K562 (cell line): Measurements from ENCODE around the gene ALKBH3. TPM values are rescaled to one million over a fixed set of nuclear protein-coding genes. Genes with fewer than 3 reads are reported as not detected.

Experiments
- BCOR ChIP-seq: fragments of 450-650 bp; IDR thresholded peaks from 2 replicates; pipeline ENCODE4 v1.6.1; 2016
- CBX2 ChIP-seq: fragments of 200-600 bp; sonication (generic); IDR thresholded peaks from one replicate; pipeline ENCODE4 v1.6.1; 2012; ENCODE audit warnings: mild to moderate bottlenecking, low read length, inconsistent platforms; ENCODE audit not compliant: insufficient read depth, poor library complexity, severe bottlenecking
- CREB3 ChIP-seq: fragments of 450-650 bp; conservative IDR thresholded peaks from 2 replicates; pipeline ENCODE4 v1.6.1; 2016; ENCODE audit warnings: missing genetic modification characterization, low read depth, mild to moderate bottlenecking, missing compliant biosample characterization, moderate library complexity
- GTF2F1 ChIP-seq: IDR thresholded peaks from 2 replicates; pipeline ENCODE4 v1.6.1; 2011; ENCODE audit warnings: low read depth, low read length, improper control_type of control experiment
- HNRNPK ChIP-seq: fragments of 200-400 bp; formaldehyde crosslinking; IDR thresholded peaks from one replicate; pipeline ENCODE4 v1.6.1; 2018; ENCODE audit warnings: mild to moderate bottlenecking, low read depth, low read length; ENCODE audit not compliant: poor library complexity, severe bottlenecking
- HNRNPLL ChIP-seq: fragments of 200-400 bp; formaldehyde crosslinking; IDR thresholded peaks from 2 replicates; pipeline ENCODE4 v1.6.1; 2017; ENCODE audit warnings: low read length, low read depth, mild to moderate bottlenecking; ENCODE audit not compliant: poor library complexity, severe bottlenecking
- ILK ChIP-seq: fragments of 450-650 bp; IDR thresholded peaks from 2 replicates; pipeline ENCODE4 v1.6.1; 2016; ENCODE audit warnings: missing genetic modification characterization, low read depth, mild to moderate bottlenecking, missing compliant biosample characterization, moderate library complexity, borderline replicate concordance
- L3MBTL2 ChIP-seq: fragments of 450-650 bp; IDR thresholded peaks from 2 replicates; pipeline ENCODE4 v1.6.1; 2016; ENCODE audit warnings: mild to moderate bottlenecking, moderate library complexity
- MBD1 ChIP-seq: fragments of 250-450 bp; sonication (Bioruptor Pico); IDR thresholded peaks from 2 replicates; pipeline ENCODE4 v1.8.0; 2022; ENCODE audit warnings: inconsistent platforms
- MEF2D ChIP-seq: conservative IDR thresholded peaks from 2 replicates; pipeline ENCODE4 v1.6.1; 2016; ENCODE audit warnings: low read depth, missing genetic modification characterization, missing compliant biosample characterization
- MYC ChIP-seq, 2 experiments: fragments of 250-450 bp in 1 of 2; sonication (Bioruptor Pico) in 1 of 2; IDR thresholded peaks; 2 replicates each; pipeline versions ENCODE4 v1.5.1 to v1.6.1; 2012 to 2021; ENCODE audit warnings: low read depth in 2 of 2, borderline replicate concordance in 1 of 2, improper control_type of control experiment in 1 of 2, low read length in 1 of 2, mild to moderate bottlenecking in 1 of 2, moderate library complexity in 1 of 2
- MYNN ChIP-seq, 2 experiments: sonication (generic); formaldehyde crosslinking in 1 of 2; IDR thresholded peaks; 2 replicates each; pipeline versions ENCODE4 v1.5.0 to v1.6.1; 2016 to 2020; ENCODE audit warnings: antibody characterized with exemption in 1 of 2, missing genetic modification reagents in 1 of 2
- SMARCB1 ChIP-seq: IDR thresholded peaks from 2 replicates; pipeline ENCODE4 v1.6.1; 2011; ENCODE audit warnings: improper control_type of control experiment, low read depth; ENCODE audit not compliant: insufficient read length
- SMARCE1 ChIP-seq: fragments of 450-650 bp; IDR thresholded peaks from 2 replicates; pipeline ENCODE4 v1.7.1; 2016; ENCODE audit warnings: mild to moderate bottlenecking
- SP2 ChIP-seq: IDR thresholded peaks from 2 replicates; pipeline ENCODE4 v1.6.1; 2011; ENCODE audit warnings: mild to moderate bottlenecking, low read depth, low read length, moderate library complexity; ENCODE audit not compliant: poor library complexity, severe bottlenecking; ENCODE audit errors: extremely low read depth
- ZFX ChIP-seq: sonication (generic); formaldehyde crosslinking; IDR thresholded peaks from 2 replicates; pipeline ENCODE4 v1.8.0; 2022; ENCODE audit warnings: mild to moderate bottlenecking, missing genetic modification reagents, moderate library complexity
- ZNF140 ChIP-seq: fragments of 250-450 bp; sonication (Bioruptor Pico); IDR thresholded peaks from 2 replicates; pipeline ENCODE4 v1.8.0; 2021; ENCODE audit warnings: moderate library complexity, mild to moderate bottlenecking, inconsistent platforms
- ZNF518B ChIP-seq: fragments of 250-450 bp; sonication (Bioruptor Pico); IDR thresholded peaks from 2 replicates; pipeline ENCODE4 v1.5.0; 2021; ENCODE audit warnings: mild to moderate bottlenecking, moderate library complexity
- ZNF583 ChIP-seq: fragments of 250-450 bp; sonication (Bioruptor Pico); IDR thresholded peaks from 2 replicates; pipeline ENCODE4 v1.4.0; 2020
- ZNF584 ChIP-seq: fragments of 200-800 bp; sonication (Bioruptor generic); IDR thresholded peaks from 2 replicates; pipeline ENCODE4 v1.6.1; 2016; ENCODE audit warnings: low read depth, mild to moderate bottlenecking, missing genetic modification characterization, missing compliant biosample characterization
- ZNF77 ChIP-seq: fragments of 250-450 bp; sonication (Bioruptor Pico); IDR thresholded peaks from 2 replicates; pipeline ENCODE4 v1.5.0; 2020
- ZNF785 ChIP-seq: fragments of 250-450 bp; sonication (Bioruptor Pico); IDR thresholded peaks from 2 replicates; pipeline ENCODE4 v1.4.0; 2020; ENCODE audit warnings: mild to moderate bottlenecking
- polyA plus RNA-seq, 8 experiments: library from polyadenylated mRNA; depleted of rRNA in 4 of 8; stranded (reverse) in 5 of 8; unstranded in 3 of 8; fragments of >200 nt; fragmentation: Nextera tagmentation in 2 of 8; fragmentation: Illumina TruSeq in 1 of 8; extraction: Ambion mirVana in 2 of 8; extraction: Trizol in 1 of 8; gene quantifications; 2 replicates each; pipeline versions ENCODE4 v1.2.1 to v1.2.3, GENCODE V29; 2011 to 2014; ENCODE audit warnings: inconsistent platforms in 1 of 8, missing spikeins in 1 of 8
- total RNA-seq, 7 experiments: library from RNA; depleted of rRNA in 6 of 7; stranded (reverse); fragments of >200 nt in 6 of 7; fragmentation: Illumina TruSeq in 2 of 7; extraction: Trizol in 2 of 7; gene quantifications; 2 replicates each; pipeline versions ENCODE4 v1.2.1 to v1.2.3, GENCODE V29; 2011 to 2021; ENCODE audit warnings: low replicate concordance in 1 of 7
- TF ChIP-seq, protein P1 (sequence below): fragments of 250-450 bp; sonication (Bioruptor Pico); IDR thresholded peaks from 2 replicates; pipeline ENCODE4 v1.8.0; 2022; ENCODE audit warnings: moderate library complexity, mild to moderate bottlenecking, inconsistent platforms

Gene ALKBH3
- total and polyA plus RNA-seq, 9 of the 15 experiments (the other 6 are each of a cell fraction or from before 2014, with no cell fraction given), result 16.0 to 49.9 (median 36.5) TPM

- no peak for TF ChIP-seq SMARCE1
- no peak for TF ChIP-seq ZFX (CRISPR knock-in tag)
- TF ChIP-seq ZNF77 (CRISPR knock-in tag), result no peak
- no peak for TF ChIP-seq CREB3 (tag)
- TF ChIP-seq MBD1, result no peak
- TF ChIP-seq ZNF583 (CRISPR knock-in tag), result no peak
- TF ChIP-seq ZNF584 (CRISPR knock-in tag), result no peak
- TF ChIP-seq CBX2, result no peak
- peak; percentile 67 for TF ChIP-seq L3MBTL2
- TF ChIP-seq MYNN (IDR thresholded peaks at IDR 0.05), result peak; percentile 31; the same call in 1 of the 2 replicates
- no peak for TF ChIP-seq MYNN (CRISPR knock-in tag; IDR thresholded peaks at IDR 0.05)
- TF ChIP-seq BCOR, result no peak
- TF ChIP-seq GTF2F1, result no peak
- TF ChIP-seq ZNF518B (CRISPR knock-in tag), result no peak
- TF ChIP-seq SMARCB1, result no peak
- TF ChIP-seq ZNF140, result no peak
- TF ChIP-seq HNRNPK, result no peak
- TF ChIP-seq SP2, result no peak
- TF ChIP-seq HNRNPLL, result no peak
- no peak for TF ChIP-seq MEF2D (tag)
- TF ChIP-seq ILK (tag), result no peak
- TF ChIP-seq, protein P1, sequence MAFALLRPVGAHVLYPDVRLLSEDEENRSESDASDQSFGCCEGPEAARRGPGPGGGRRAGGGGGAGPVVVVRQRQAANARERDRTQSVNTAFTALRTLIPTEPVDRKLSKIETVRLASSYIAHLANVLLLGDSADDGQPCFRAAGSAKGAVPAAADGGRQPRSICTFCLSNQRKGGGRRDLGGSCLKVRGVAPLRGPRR (CRISPR knock-in tag), result no peak
- TF ChIP-seq MYC (IDR thresholded peaks at IDR 0.05; ENCODE audit: low read depth, low read length), result peak; percentile 72
- no peak for TF ChIP-seq MYC (CRISPR knock-in tag; IDR thresholded peaks at IDR 0.05; ENCODE audit: borderline replicate concordance, low read depth)
- no peak for TF ChIP-seq ZNF785
Observed at GRCh38 chr11:43947003-43947500, 66.4 kb downstream of the ALKBH3 start (continued).
